Renal cortical epithelial cell (primary cell): Measurements from ENCODE around the gene MYH7. TPM values are rescaled to one million over a fixed set of nuclear protein-coding genes. Genes with fewer than 3 reads are reported as not detected.

Experiments used
- DNase-seq: peaks from one replicate; pipeline ENCODE4 v3.0.0-alpha.2; 2011; ENCODE audit warnings: low read depth
- total RNA-seq: library from RNA; depleted of rRNA; stranded (reverse); fragments of >200 nt; gene quantifications from 2 replicates; pipeline ENCODE4 v1.2.3, GENCODE V29; 2014

MYH7 gene
- total RNA-seq, 1 donor from 2014 or later: not detected

DNA sequence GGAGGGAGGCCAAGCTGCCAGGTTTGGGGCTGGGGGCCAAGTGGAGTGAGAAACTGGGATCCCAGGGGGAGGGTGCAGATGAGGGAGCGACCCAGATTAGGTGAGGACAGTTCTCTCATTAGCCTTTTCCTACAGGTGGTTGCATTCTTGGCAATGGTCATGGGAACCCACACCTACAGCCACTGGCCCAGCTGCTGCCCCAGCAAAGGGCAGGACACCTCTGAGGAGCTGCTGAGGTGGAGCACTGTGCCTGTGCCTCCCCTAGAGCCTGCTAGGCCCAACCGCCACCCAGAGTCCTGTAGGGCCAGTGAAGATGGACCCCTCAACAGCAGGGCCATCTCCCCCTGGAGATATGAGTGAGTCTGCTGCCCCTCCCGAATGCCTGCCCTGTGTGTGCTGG lies 62.4 kb downstream of the MYH7 start:
- DNase-seq: no peak

DNA sequence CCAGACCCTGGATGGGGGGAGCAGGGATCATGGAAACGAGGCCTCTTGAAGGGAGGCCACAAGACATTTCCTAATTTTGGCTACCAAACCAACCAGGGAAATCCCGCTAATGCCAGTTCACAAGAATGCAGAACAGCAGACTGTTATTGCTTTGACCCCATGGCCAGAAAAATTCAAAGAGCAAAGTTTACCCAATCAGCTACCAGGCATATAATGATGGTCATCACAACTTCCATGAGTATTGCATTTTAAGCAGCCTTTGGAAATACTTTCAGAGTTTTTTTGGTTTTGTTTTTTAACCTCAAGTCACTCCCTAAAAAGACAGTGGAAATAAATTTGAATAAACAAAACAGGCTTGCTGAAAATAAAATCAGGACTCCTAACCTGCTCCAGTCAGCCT lies 63.0 kb downstream of the MYH7 start, which contains the start of gene IL25:
TSS of gene IL25 (plus strand) at position 301 of the 400 bp plus-strand sequence.
- no peak for DNase-seq

DNA sequence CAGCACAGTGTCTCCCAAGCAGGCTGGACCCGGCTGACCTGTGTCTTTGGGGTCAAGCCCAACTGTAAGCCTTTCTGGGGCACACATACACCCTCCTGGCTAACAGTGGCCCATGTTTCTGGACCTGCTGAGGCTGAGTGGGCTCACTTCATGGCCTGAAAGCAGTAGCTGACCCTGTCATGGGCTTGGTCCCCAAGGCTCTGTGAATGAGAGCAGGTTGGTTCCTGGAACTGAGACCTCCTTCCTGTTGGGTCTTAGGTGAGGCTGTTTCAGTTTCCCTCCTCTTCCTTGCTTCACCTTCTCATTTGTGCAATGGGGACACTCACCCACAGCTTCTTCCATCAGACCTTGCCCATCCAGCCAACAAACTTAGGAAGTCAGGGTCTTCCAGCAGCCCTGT lies 63.6 kb downstream of the MYH7 start:
- no peak for DNase-seq

DNA sequence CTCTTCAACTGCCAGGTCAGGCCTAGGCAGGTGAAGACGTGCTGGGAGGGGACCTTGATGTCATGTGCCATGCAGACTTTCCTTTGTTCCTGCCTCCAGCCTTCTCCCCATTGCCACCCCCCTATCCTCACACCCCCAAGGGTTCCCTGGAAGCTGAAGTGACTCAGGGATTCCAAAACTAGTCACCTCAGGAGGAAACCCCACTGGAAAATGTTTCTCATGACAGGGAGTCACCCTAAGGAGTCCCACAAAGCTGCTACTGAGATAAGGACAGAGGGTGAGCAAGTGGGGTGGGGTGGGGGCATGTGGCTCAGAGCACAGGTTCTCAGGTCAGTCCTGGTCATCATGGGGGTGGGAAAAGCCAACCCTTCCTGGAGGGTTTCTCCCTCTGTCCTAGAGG lies 65.2 kb downstream of the MYH7 start:
- DNase-seq: no peak

DNA sequence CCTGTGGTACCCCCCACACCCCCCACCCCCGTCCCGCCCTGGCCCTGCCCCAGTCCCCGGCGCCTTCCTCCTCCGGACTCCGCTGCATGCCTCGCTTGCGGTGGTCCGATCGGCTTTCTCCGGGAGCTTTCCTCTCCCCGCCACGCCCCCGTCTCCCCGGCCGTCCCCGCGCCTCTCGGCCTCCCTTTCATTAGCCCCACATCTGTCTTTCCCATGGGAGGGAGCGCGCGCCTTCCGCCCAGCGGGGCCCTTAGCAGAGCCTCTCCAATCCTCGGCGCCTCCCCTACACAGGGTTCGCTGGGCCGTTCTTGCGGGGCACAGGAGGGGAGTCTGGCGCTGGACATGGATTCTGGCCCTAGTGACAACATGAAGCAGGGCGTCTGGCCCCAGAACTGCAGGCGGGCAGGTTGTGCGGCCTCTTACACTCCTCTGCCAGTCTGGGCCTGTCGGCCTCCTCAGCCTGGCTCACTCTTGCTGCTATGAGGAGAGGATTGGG lies 69.0 kb downstream of the MYH7 start:
- DNase-seq: no peak

DNA sequence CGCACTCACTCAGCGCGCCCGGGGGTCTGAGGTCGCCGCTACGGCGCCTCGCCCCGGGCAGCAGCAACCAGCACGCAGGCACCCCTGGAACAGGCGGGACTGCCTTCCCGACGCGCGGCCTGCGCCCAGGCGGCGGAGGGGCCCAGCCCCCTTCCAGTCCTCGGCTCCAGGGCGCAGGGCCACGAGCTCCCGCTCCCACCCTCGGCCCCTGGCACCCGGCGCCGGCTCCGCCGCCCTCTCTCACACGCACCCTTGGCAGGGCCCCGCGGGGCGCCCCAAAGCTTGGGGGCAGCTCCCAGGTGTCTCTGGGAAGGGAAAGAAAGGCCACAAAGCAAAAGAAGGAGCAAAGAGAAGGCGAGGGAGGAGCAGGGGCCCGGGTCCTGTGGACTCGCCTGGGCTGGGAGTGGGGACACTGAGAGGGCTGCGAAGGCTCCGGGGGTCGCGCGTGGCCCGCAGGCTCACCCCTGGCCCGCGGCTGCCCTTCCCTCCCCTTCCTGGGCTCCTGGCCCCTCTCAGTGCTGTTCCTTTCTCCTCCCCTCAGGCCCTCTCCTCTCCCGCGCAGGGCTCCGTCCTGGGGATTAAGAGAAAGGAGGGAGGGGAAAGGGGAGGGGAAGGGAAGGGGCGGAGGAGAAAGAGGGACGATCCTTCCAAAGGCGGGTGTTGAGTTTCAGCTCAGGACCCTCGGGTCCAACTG lies 69.6 kb downstream of the MYH7 start:
- DNase-seq: no peak

- no peak for DNase-seq
Measured at GRCh38 chr14:23365036-23365731, 70.3 kb downstream of the MYH7 start, which contains the start of gene EFS. TSS of gene EFS (minus strand) at chr14:23365172. CDS start at chr14:23365025, 147 bp downstream.

DNA sequence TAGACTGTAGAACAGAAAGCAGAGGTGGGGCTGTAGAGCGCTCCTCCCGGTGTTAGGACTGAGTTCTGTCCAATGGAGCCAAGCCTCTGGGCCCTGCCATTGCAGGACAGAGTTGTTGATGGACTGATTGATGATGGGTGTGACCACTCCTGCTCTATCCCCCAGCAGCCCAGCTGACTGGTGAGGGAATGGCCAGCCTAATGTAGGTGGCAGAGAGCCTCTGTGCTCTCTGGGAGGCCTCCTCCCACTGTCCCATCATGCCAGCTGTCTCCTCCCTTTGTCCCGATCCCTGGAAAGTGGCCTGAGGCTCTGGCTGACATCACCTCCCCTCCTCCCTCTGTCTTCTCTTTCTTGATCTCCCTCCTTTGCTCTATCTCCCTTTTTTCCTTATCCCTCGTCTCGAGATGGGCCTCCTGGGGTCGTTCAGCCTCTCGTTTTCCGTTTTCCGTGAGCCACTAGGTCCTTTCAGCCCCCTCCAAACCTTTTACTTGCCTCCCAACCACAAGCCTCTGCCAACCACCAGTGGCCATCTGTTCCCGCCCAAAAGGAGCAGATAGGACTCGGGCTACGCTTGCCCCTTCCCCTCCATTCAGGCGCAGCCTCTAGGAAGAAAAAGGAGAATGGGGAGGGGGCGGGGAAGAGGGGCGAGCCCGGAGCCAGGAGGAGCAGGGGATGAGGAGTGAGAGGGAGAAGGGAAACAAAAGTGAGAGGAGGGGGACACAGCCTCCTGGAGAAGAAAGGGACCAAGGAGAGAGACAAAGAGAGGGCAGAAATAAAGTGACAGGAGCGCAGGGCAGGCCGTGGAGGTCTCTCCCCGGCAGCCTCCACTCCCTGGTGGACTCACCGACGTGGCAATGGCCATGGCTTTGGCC lies 71.1 kb downstream of the MYH7 start:
- DNase-seq: no peak

Other genes with a start within 250 kb of the MYH7 start
- 0.35 TPM in 1 of 2 replicates, not detected in the other for gene RNF212B, start 197.7 kb downstream of the MYH7 start, total RNA-seq
- gene HOMEZ, start 149.5 kb downstream of the MYH7 start, total RNA-seq: 7.8 and 15.0 TPM in 2 replicates
- gene PPP1R3E, start 132.8 kb downstream of the MYH7 start, total RNA-seq: 1.9 TPM in 2 replicates
- 10.2 and 14.7 TPM in 2 replicates for gene BCL2L2, start 128.8 kb downstream of the MYH7 start, total RNA-seq
- gene PABPN1, start 114.2 kb downstream of the MYH7 start, total RNA-seq: 60.8 and 80.0 TPM in 2 replicates
- gene SLC22A17, start 82.8 kb downstream of the MYH7 start, total RNA-seq: 1.2 and 33.0 TPM in 2 replicates
- gene EFS, start 70.5 kb downstream of the MYH7 start, total RNA-seq: 0.17 and 0.50 TPM in 2 replicates
- gene IL25, start 62.9 kb downstream of the MYH7 start, total RNA-seq: not detected in 2 replicates
- gene CMTM5, start 58.6 kb downstream of the MYH7 start, total RNA-seq: not detected in 2 replicates
- gene MYH6, start 27.4 kb downstream of the MYH7 start, total RNA-seq: not detected in 2 replicates
- gene NGDN, start 34.0 kb upstream of the MYH7 start, total RNA-seq: 41.5 and 53.0 TPM in 2 replicates
- 0.69 and 1.8 TPM in 2 replicates for gene ZFHX2, start 116.1 kb upstream of the MYH7 start, total RNA-seq
- gene THTPA, start 120.6 kb upstream of the MYH7 start, total RNA-seq: 3.6 and 13.5 TPM in 2 replicates
- gene AP1G2, start 132.1 kb upstream of the MYH7 start, total RNA-seq: 51.2 and 55.9 TPM in 2 replicates
- not detected in 2 replicates for gene JPH4, start 143.1 kb upstream of the MYH7 start, total RNA-seq
- gene DHRS2, start 200.7 kb upstream of the MYH7 start, total RNA-seq: under 0.01 TPM in 1 of 2 replicates, not detected in the other